ENCODE results near the gene PIEZO2.

GRCh38 chr18:11070593-11070992 is 78.8 kb downstream of the PIEZO2 start:
- TF ChIP-seq CTCF (IDR thresholded peaks at IDR 0.05) = no peak
- TF ChIP-seq POLR2AphosphoS5 (IDR thresholded peaks at IDR 0.05) = no peak
- TF ChIP-seq POLR2A (IDR thresholded peaks at IDR 0.05) = no peak
- no peak for TF ChIP-seq EP300 (IDR thresholded peaks at IDR 0.05)
